Ovary (tissue), 3 donors: ENCODE results near the gene TTLL11.

ENCODE experiments used
- EP300 ChIP-seq: sonication (generic); formaldehyde crosslinking; IDR thresholded peaks from one replicate; pipeline ENCODE4 v1.6.1; 2017; ENCODE audit warnings: antibody characterized with exemption
- POLR2A ChIP-seq: fragments of 450-650 bp; IDR thresholded peaks from one replicate; pipeline ENCODE4 v1.6.1; 2017; ENCODE audit warnings: antibody characterized with exemption, mild to moderate bottlenecking, moderate library complexity
- TF ChIP-seq, protein P1 (sequence below), 3 donors: fragments of 450-650 bp in 2 of 3; fragments of 200-600 bp in 1 of 3; IDR thresholded peaks; one replicate each; pipeline versions ENCODE4 v1.5.1 to v1.8.0; 2016 to 2022; ENCODE audit warnings: antibody characterized with exemption in 3 of 3, mild to moderate bottlenecking in 1 of 3
- donor health status: DM: no; HTN: no; CAD: no.

GRCh38 chr9:121996783-121997182 lies 96.3 kb downstream of the TTLL11 start:
- TF ChIP-seq, protein P1, sequence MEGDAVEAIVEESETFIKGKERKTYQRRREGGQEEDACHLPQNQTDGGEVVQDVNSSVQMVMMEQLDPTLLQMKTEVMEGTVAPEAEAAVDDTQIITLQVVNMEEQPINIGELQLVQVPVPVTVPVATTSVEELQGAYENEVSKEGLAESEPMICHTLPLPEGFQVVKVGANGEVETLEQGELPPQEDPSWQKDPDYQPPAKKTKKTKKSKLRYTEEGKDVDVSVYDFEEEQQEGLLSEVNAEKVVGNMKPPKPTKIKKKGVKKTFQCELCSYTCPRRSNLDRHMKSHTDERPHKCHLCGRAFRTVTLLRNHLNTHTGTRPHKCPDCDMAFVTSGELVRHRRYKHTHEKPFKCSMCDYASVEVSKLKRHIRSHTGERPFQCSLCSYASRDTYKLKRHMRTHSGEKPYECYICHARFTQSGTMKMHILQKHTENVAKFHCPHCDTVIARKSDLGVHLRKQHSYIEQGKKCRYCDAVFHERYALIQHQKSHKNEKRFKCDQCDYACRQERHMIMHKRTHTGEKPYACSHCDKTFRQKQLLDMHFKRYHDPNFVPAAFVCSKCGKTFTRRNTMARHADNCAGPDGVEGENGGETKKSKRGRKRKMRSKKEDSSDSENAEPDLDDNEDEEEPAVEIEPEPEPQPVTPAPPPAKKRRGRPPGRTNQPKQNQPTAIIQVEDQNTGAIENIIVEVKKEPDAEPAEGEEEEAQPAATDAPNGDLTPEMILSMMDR (IDR thresholded peaks at IDR 0.05), result no peak
- TF ChIP-seq EP300 (no peak), POLR2A (no peak)
